Measurements from ENCODE around the gene ZFR2.
"Not testable (repeated sequence)": the region's sequence is repeated elsewhere in the genome, so short reads cannot be mapped to it uniquely, and the experiment has no call there.

Gene ZFR2

DNA sequence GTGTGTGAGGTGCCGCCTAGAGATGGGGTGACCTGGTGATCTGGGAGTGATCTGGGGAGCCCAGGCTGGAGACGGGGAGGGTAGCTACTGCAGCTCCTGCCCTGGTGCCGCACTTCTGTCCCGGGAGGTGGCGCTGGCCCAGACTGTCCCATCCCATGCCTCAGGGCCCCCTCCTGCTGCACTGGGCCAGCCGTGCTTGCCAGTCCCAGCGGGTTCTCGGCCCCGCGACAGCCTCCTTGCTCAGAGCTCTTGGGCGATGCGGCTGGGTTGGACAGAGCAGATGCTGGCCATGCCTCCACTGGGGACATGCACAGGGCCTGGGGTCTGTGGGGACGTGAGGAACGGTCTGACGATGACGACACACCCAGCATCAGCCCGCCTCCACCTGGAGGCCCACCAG lies 99.3 kb downstream of the ZFR2 start:
- DNase-seq, result no peak

DNA sequence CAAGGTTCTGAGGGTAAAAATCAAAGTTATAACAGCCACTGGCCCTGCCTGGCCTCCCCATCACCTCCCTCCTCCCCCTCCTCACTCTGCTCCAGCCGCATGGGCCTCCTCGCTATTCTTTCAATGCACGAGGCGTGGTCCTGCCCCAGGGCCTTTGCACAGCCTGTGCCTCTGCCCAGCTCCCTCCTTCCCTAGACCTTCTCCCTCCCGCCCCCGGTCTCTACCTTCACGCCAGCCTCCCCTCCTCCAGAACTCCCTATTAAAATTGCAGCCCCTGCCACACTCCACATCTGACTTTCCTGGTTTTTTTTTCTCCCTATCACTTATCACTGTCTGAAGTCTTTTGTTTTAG lies 100.1 kb downstream of the ZFR2 start:
- no peak for DNase-seq

DNA sequence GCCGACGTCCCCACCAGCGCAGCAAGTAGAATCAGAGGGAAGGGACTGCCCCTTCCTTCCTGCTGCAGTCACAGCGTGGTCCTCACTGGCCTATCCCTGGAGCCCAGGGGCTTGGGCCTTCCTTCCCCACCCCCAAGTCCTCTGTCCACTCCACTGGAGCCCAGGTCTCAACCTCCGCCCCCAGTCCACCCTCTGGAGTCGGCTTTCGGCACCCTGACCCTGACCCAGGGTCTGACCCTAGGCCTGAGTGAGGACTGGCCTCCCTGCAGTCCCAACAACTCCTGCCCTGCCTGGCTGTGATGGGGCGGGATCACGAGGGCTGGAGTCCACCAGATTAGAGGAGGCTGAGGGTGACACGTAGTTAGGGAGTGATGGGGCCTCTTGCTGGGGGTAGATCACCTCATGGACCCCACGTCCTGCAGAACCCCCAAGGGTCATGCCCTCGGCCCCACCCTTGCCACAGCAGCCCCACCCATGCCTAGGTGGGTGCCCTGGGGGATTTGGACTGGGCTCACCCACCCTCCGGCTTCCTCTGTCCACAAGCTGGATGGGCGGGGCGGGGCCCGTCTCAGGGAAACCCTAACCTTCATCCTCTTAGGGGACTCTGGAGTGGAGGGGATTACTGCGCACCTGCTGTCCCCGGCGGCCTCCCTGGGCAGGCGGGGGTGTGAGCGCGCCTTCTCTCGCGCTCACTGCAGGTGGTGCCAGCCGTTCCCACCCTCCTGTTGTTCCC lies 100.7 kb downstream of the ZFR2 start:
- no peak for DNase-seq

DNA sequence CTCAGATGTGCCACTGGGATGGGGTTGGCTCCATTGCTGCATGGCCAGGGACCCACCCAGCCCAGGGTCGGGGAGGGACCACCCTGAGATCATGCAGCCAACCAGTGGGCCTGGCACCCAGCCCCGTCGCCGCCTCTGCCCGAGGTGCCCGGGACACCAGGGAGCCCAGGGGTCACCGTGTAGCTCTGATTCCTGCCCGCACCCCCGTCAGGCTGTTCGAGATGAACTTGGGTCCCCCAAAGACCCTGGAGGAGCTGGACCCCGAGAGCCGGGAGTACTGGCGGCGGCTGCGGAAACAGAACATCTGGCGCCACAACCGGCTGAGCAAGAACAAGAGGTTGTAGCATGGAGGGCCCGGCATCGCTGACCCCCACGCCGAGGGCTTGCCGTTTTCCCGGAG lies 101.8 kb downstream of the ZFR2 start:
- no peak for DNase-seq

DNA sequence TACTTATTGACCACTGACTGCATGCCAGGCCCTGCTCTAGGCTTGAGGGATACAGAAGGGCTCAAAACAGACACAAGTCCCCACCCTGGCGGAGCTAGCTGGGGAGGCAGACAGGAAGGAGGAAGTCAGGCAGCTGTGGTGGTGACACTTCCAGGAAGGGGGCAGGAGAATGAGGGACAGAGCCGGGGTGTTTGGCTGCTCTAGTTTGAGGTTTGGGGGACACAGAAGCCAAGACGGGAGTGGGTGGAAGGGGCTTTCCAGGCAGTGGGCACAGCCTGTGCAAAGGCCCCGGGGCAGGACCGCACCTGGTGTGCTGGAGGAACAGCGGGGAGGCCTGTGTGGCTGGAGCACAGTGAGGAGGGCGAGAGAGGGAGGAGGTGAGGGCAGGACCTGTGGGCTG lies 102.3 kb downstream of the ZFR2 start:
- DNase-seq, result no peak

DNA sequence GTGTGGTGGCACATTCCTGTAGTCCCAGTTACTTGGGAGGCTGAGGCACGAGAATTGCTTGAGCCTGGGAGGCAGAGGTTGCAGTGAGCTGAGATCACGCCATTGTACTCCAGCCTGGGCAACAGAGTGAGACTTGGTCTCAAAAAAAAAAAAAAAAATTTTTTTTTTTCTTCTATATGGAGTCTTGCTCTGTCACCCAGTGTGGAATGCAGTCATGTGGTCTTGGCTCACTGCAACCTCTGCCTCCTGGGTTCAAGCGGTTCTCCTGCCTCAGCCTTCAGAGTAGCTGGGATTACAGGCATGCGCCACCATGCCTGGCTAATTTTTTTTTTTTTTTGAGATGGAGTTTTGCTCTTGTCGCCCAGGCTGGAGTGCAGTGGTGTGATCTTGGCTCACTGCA lies 103.1 kb downstream of the ZFR2 start:
- not testable (repeated sequence) for DNase-seq

DNA sequence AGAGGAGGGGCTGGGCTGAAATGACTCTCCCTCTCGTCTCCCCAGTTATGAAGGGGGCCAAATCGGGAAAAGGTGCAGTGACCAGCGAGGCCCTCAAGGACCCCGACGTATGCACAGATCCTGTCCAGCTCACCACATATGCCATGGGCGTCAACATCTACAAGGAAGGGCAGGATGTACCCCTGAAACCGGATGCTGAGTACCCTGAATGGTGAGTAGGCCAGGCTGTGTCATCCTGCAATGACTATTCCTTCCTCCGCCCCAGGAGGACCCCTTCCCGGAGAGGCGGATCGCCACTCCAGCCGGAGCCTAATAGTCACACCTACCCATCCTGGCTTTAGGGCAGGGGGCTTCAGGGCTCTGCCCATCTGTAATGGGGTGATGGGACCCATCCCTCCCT lies 103.7 kb downstream of the ZFR2 start:
- DNase-seq, result no peak

DNA sequence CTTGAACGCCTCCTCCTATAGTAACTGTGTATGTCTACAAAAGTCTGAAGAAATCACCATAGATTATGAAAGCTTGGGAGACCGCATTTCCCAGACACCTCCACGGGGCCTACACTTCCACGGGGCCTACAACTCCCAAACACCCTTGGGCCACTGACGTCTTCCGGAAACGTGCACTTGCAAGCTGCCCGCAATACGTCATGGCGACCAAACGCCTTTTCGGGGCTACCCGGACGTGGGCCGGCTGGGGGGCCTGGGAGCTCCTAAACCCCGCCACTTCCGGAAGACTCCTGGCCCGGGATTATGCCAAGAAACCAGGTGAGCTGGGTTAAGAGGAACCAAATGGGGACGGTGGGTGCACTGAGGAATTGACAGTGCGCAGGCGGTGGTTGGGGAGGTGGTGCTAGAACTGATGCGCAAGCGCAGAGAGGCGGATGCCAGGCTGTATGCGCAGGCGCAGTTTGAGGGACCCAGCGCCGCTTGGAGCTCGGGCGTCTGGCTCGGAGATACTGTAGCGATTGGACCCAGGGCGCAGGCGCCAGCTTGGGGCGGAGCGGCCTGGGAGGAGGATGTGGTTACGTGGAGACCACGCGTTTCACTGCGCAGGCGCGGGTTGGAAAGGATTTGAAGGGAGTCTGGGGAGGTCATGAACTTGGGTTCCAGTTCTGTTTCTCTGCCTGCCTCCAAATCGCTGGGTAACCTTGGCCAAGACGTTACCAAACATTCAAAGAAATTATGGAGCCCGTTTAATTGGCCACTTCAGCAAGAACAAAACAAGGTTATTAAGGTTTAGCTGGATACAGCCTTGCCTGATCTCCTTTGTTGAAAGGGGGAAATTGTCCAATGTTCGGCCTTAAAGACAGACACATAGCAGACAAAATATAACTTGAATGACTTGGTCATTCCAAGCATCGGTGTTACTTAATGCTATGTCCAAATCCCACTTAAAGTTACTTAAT lies 106.1 kb downstream of the ZFR2 start, which contains the start of gene MRPL54:
Gene MRPL54 (plus strand): TSS at position 182 of the 959 bp plus-strand sequence. CDS start 19 bp downstream, at position 201.
- DNase-seq, result peak; percentile 97 to 99

DNA sequence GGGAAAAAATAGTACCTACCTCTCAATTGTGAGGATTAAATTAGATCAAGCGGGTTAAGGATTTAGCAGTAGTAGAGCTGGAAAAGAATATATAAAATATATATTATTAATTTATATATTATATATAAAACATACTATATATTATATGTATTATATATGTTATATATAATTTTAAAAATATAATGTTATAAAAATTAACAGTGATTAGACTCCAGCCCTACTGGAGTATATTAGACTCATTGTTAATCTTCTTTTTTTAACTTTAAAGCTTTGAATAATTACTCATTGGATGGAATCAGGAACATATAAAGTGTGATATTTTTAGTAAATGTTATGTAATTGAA lies 106.7 kb downstream of the ZFR2 start:
- DNase-seq, result no peak

DNA sequence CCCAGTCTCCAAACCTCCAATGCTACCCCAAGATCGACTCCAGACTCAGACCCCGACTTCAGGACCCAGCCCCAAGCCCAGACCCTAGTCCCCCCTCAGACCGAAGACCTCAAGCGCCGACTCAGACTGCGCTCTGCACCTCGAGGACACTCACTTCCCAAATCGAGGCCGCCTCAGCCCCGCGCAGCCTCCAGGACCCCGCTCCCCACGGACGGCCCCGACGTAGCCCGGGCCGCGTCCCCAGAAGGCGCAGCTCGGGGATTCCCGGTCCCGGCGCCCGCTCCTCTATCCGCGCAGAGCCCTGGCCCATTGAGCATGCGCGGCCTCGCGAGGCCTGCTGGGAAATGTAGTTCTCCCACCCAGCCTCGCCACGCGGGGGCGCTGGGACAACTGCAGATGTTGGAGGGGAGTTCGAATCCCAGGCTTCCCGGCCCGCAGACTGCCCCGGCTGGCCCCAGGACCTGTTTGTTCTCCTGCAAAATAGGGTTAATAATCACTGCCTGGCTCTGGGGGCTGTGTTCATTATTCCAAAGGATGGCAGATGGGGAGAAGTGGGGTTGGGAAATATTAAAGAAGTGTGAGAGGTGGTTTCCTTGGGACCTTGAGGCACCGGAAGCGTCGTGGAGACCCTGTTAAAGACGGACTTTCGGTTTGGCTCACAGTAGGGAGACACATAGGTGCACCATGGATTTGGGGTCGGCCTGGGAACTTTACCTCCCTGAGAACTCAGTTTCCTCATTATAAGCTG lies 107.3 kb downstream of the ZFR2 start, which contains the start of gene APBA3:
Gene APBA3 (minus strand): TSS at position 311 of the 748 bp plus-strand sequence. CDS start 1,428 bp downstream, outside the sequence.
- DNase-seq, result peak; percentile 93 to 94

DNA sequence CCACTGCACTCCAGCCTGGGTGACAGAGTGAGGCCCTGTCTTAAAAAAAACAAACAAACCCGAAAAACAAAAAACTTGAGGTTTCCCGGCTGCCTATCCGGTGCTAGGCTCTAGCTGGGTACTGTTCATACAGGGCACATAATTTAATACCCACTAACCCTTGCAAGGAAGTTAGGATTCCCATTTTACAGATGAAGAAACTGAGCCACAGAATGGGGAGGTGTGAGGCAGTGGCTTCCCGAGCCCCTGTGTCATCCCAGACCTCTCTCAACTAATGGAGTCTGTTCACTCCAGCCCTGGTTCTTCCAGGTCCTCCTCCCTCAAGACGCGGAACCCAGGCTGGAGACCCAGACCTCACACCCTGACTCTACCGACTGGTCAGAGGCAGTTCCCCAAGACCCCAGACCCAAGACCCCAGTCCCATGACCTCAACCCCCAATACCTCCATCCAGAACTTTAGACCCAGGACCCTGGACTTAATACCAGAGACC lies 107.9 kb downstream of the ZFR2 start:
- DNase-seq, result no peak

DNA sequence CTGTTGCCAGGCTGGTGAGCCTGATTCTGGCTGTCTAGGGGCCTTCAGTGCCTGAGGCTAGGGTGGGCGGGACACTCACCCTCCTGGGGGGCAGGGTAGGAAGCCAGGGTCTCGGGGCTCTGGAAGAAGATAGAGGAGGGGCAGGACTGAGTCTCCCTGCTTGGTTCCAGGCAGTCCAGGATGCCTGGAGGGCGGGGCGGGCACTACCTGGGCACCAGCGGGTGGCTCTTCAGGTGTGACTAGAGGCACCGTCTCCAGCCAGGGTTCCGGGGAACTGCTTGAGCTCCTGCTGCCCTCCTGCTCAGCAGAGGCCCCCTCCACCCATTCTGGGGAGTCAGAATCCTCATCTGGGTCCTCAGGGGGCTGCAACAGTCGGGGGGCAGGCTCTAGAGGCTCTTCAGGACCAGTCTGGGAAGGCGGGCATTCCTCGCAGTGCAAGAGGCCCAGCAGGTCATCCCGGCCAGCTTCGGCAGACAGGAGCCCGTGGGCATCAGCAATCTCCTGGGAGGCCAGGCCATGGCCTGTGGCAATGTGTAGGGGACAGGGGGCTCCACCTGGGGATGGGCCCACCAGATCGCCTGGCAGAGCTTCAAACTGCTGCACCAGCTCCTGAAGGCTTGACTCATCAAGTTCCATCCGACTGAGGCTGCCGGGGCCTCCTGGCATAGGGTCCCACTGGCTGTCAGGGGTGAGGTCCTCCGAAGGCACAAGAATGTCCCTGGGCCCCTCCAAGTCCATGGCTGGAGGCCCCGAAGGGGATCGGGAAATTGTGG lies 109.2 kb downstream of the ZFR2 start:
- DNase-seq, result no peak

DNA sequence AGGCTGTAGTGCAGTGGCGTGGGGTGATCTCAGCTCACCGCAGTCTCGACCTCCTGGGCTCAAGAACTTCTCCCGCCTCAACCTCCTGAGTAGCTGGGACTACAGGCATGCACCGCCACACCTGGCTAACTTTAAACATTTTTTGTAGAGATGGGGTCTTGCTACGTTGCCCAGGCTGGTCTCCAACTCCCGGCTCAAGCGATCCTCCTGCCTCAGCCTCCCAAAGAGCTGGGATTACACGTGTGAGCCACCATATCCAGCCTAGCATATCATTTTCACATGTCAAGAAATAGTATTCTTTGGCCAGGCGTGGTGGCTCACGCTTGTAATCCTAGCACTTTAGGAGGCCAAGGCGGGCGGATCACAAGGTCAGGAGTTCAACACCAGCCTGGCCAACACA lies 110.5 kb downstream of the ZFR2 start:
- DNase-seq, result not testable (repeated sequence)

DNA sequence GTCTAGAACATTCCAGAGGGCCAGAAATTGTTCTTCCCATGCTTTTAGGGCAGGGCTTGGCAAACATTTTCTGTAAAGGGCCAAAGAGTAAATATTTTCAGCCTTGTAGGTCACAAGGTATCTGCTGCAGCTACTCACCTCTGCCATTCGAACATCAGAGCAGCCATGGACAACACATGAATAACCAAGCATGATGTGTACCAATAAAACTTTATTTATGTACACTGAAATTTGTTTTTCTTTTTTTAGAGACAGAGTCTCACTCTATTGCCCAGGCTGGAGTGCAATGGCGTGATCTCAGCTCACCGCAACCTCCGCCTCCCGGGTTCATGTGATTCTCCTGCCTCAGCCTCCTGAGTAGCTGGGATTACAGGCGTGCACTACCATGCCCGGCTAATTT lies 111.1 kb downstream of the ZFR2 start:
- DNase-seq, result not testable (repeated sequence)
